Common myeloid progenitor, CD34-positive (primary cell): Measurements from ENCODE around the gene PTPRD.

Source experiments
- CTCF ChIA-PET: fragments of 350-600 bp; sonication (Branson Sonifier 250); formaldehyde crosslinking; loops from one replicate; lab custom pipeline; 2021; ENCODE audit warnings: antibody characterized with exemption; lab: Charles Lee
- POLR2A ChIA-PET: fragments of 350-600 bp; sonication (Branson Sonifier 250); formaldehyde crosslinking; loops from one replicate; lab custom pipeline; 2021; ENCODE audit warnings: antibody characterized with exemption; lab: Charles Lee
- DNase-seq, 3 donors: peaks; one replicate each; pipeline versions ENCODE4 v3.0.0 to v3.0.0-alpha.2; 2013
- H3K27ac ChIP-seq, 2 experiments: 1 replicate in 1 of 2; 2 replicates in 1 of 2; pipeline ENCODE4 v1.7.0; 2013; ENCODE audit warnings: inconsistent platforms in 2 of 2, low read length in 2 of 2, mild to moderate bottlenecking in 2 of 2, low read depth in 1 of 2, moderate library complexity in 1 of 2; ENCODE audit not compliant: severe bottlenecking in 2 of 2, insufficient read depth in 1 of 2, poor library complexity in 1 of 2
- H3K27me3 ChIP-seq, 5 experiments: replicated peaks in 2 of 5; 1 replicate in 3 of 5; 2 replicates in 2 of 5; pipeline versions ENCODE4 v1.6.1 to v1.7.0; 2013; ENCODE audit warnings: low read length in 4 of 5, mild to moderate bottlenecking in 2 of 5, moderate library complexity in 2 of 5, inconsistent platforms in 1 of 5; ENCODE audit not compliant: insufficient read depth in 5 of 5, control insufficient read depth in 4 of 5
- H3K36me3 ChIP-seq, 4 experiments: 1 replicate in 2 of 4; 2 replicates in 2 of 4; pipeline versions ENCODE4 v1.6.1 to v1.7.0; 2013; ENCODE audit warnings: low read length in 3 of 4, control low read depth in 1 of 4, mild to moderate bottlenecking in 1 of 4; ENCODE audit not compliant: control insufficient read depth in 4 of 4, insufficient read depth in 4 of 4
- H3K4me1 ChIP-seq, 4 experiments: 1 replicate in 3 of 4; 2 replicates in 1 of 4; pipeline versions ENCODE4 v1.6.1 to v1.7.1; 2013; ENCODE audit warnings: low read length in 3 of 4, mild to moderate bottlenecking in 3 of 4, control low read depth in 1 of 4, inconsistent platforms in 1 of 4, moderate library complexity in 1 of 4; ENCODE audit not compliant: control insufficient read depth in 4 of 4, insufficient read depth in 4 of 4; ENCODE audit errors: control extremely low read depth in 1 of 4
- H3K4me3 ChIP-seq, 7 experiments: 1 replicate in 4 of 7; 2 replicates in 3 of 7; pipeline versions ENCODE4 v1.5.1 to v1.7.0; 2013; ENCODE audit warnings: mild to moderate bottlenecking in 7 of 7, low read length in 6 of 7, moderate library complexity in 6 of 7, inconsistent platforms in 2 of 7, low read depth in 2 of 7, control low read depth in 1 of 7; ENCODE audit not compliant: insufficient read depth in 4 of 7, control insufficient read depth in 1 of 7; ENCODE audit errors: extremely low read depth in 1 of 7
- H3K9me3 ChIP-seq, 5 experiments: 1 replicate in 4 of 5; 2 replicates in 1 of 5; pipeline versions ENCODE4 v1.6.1 to v1.7.1; 2013; ENCODE audit warnings: low read length in 4 of 5, mild to moderate bottlenecking in 2 of 5, inconsistent platforms in 1 of 5, low read depth in 1 of 5, moderate library complexity in 1 of 5; ENCODE audit not compliant: control insufficient read depth in 4 of 5, insufficient read depth in 2 of 5; ENCODE audit errors: control extremely low read depth in 1 of 5
- WGBS: methylation state at CpG from one replicate; pipeline ENCODE4 v1.1.5; 2013; ENCODE audit not compliant: insufficient coverage; 5-methylcytosine and 5-hydroxymethylcytosine counted together

Gene PTPRD

GRCh38 chr9:9961487-9961886, 651.3 kb downstream of the PTPRD start:
- CTCF ChIA-PET: no interaction called here
- Histone ChIP-seq H3K36me3 (no peaks in the 10 kb centered on the region), H3K27me3 (no peaks in the 10 kb centered on the region), H3K9me3 (no peaks in the 10 kb centered on the region), H3K4me1 (no peaks in the 10 kb centered on the region), H3K4me3 (no peak overlapping the region), H3K27ac (no peak overlapping the region)
- POLR2A ChIA-PET: no interaction called here
- no CpG with 5 or more reads among the region's 2 CpGs for WGBS
- DNase-seq: no peak

- ChIA-PET POLR2A (no interaction called here), CTCF (interaction anchor here (0.7 to 1.7 kb wide), 4 partner anchors 9 to 47 kb away, joined by 4 to 5 read pairs (median 4); no protein-coding TSS in a partner anchor)
- Histone ChIP-seq H3K4me3 (peak overlapping the region in 2 of 7 experiments; percentile 16 to 22), H3K27ac (peak overlapping the region in 1 of 2 experiments; percentile 31), H3K36me3 (no peaks in the 10 kb centered on the region), H3K4me1 (peaks cover 0 to 13% (median 6%) of the 10 kb centered on the region in 4 experiments), H3K9me3 (no peaks in the 10 kb centered on the region), H3K27me3 (no peaks in the 10 kb centered on the region)
- peak; percentile 34 to 75 (median 51) for DNase-seq
- WGBS: no CpG with 5 or more reads among the region's 3 CpGs
Measured at GRCh38 chr9:9951556-9952160, 661.1 kb downstream of the PTPRD start.

- WGBS: 100% methylated on average over 1 of the region's 1 CpG
- Histone ChIP-seq H3K4me1 (peaks cover 0 to 13% (median 6%) of the 10 kb centered on the region in 4 experiments), H3K27ac (peak overlapping the region in 1 of 2 experiments; percentile 31), H3K9me3 (no peaks in the 10 kb centered on the region), H3K36me3 (no peaks in the 10 kb centered on the region), H3K4me3 (no peak overlapping the region), H3K27me3 (no peaks in the 10 kb centered on the region)
- POLR2A ChIA-PET: no interaction called here
- CTCF ChIA-PET: interaction anchor here (0.7 to 1.7 kb wide), 4 partner anchors 8 to 48 kb away, joined by 4 to 5 read pairs (median 4); no protein-coding TSS in a partner anchor
- DNase-seq: peak in 1 of 3 donors; percentile 6
Measured at GRCh38 chr9:9950813-9951212, 662.0 kb downstream of the PTPRD start.

GRCh38 chr9:9949978-9950377, 662.8 kb downstream of the PTPRD start:
- H3K4me1 ChIP-seq: peaks cover 0 to 13% (median 6%) of the 10 kb centered on the region in 4 experiments
- H3K36me3 ChIP-seq: no peaks in the 10 kb centered on the region
- H3K9me3 ChIP-seq: no peaks in the 10 kb centered on the region
- 91% methylated on average over 3 of the region's 4 CpGs for WGBS
- no peak overlapping the region for H3K4me3 ChIP-seq
- no peak overlapping the region for H3K27ac ChIP-seq
- no peaks in the 10 kb centered on the region for H3K27me3 ChIP-seq
- ChIA-PET CTCF (interaction anchor here (0.6 to 1.7 kb wide), 3 partner anchors 29 to 343 kb away, joined by 3 to 5 read pairs (median 4); no protein-coding TSS in a partner anchor), POLR2A (no interaction called here)
- DNase-seq: peak in 1 of 3 donors; percentile 15

GRCh38 chr9:9949368-9949767, 663.4 kb downstream of the PTPRD start:
- Histone ChIP-seq H3K27ac (no peak overlapping the region), H3K4me1 (peaks cover 0 to 13% (median 6%) of the 10 kb centered on the region in 4 experiments), H3K9me3 (no peaks in the 10 kb centered on the region), H3K36me3 (no peaks in the 10 kb centered on the region), H3K27me3 (no peaks in the 10 kb centered on the region), H3K4me3 (no peak overlapping the region)
- no peak for DNase-seq
- POLR2A ChIA-PET: no interaction called here
- WGBS: 82% methylated on average over 2 of the region's 4 CpGs
- CTCF ChIA-PET: interaction anchor here (1.0 kb wide), 1 partner anchor 342 kb away, joined by 4 read pairs; no protein-coding TSS in a partner anchor

GRCh38 chr9:9945966-9946365, 666.8 kb downstream of the PTPRD start:
- Histone ChIP-seq H3K4me3 (no peak overlapping the region), H3K9me3 (no peaks in the 10 kb centered on the region), H3K36me3 (no peaks in the 10 kb centered on the region), H3K4me1 (peaks cover 0 to 9% (median 0%) of the 10 kb centered on the region in 4 experiments), H3K27me3 (no peaks in the 10 kb centered on the region), H3K27ac (no peak overlapping the region)
- ChIA-PET CTCF (interaction anchor here (1.2 to 1.3 kb wide), 2 partner anchors 53 to 339 kb away, joined by 3 to 8 read pairs; no protein-coding TSS in a partner anchor), POLR2A (no interaction called here)
- DNase-seq: no peak

GRCh38 chr9:9942764-9943424, 669.9 kb downstream of the PTPRD start:
- ChIA-PET POLR2A (interaction anchor here (0.5 kb wide), 1 partner anchor 99 kb away, joined by 3 read pairs; no protein-coding TSS in a partner anchor), CTCF (interaction anchor here (0.6 to 7.0 kb wide), 22 partner anchors 9 to 942 kb away, joined by 3 to 92 read pairs (median 4); no protein-coding TSS in a partner anchor)
- Histone ChIP-seq H3K4me1 (peaks cover 0 to 3% (median 0%) of the 10 kb centered on the region in 4 experiments), H3K36me3 (no peaks in the 10 kb centered on the region), H3K27ac (no peak overlapping the region), H3K4me3 (no peak overlapping the region), H3K9me3 (no peaks in the 10 kb centered on the region), H3K27me3 (no peaks in the 10 kb centered on the region)
- WGBS: no CpG with 5 or more reads among the region's 5 CpGs
- DNase-seq: peak; percentile 69 to 79 (median 69)
